K562 (cell line): ENCODE measurements around the gene UBTD1. TPM values are rescaled to one million over a fixed set of nuclear protein-coding genes. Genes with fewer than 3 reads are reported as not detected.

Experiments
- ATAC-seq: fragments of 200-7000 bp; cut with Tn5 transposase; 3 replicates; pipeline ENCODE4 v1.9.1; 2020; ENCODE audit warnings: moderate library complexity
- BruUV-seq: library from RNA; stranded (reverse); fragments of 400-500 nt; replicated peaks from 2 replicates; lab custom pipeline; 2021; lab: Mats Ljungman, UMichigan
- CTCF ChIA-PET: fragments of 300-600 bp; formaldehyde crosslinking; extraction: SDS; loops from one replicate; lab custom pipeline; 2021; ENCODE audit warnings: low intra/inter-chr PET ratio; lab: Yijun Ruan, JAX
- POLR2A ChIA-PET: fragments of 300-600, 350-650 bp; sonication (Branson Sonifier 250); formaldehyde crosslinking; extraction: SDS; loops from one replicate; lab custom pipeline; 2021; ENCODE audit warnings: antibody characterized with exemption, inconsistent platforms; lab: Yijun Ruan, JAX
- DNase-seq, 4 experiments: peaks; one replicate each; pipeline versions ENCODE4 v3.0.0 to v3.0.0-alpha.2; 2011 to 2018; ENCODE audit warnings: low spot score in 3 of 4, mixed read lengths in 3 of 4; ENCODE audit errors: extremely low read depth in 1 of 4
- FAIRE-seq: peaks from 2 replicates; lab custom pipeline; 2011; peaks lifted over from hg19 to GRCh38; lab: Jason Lieb, UNC
- H2AFZ ChIP-seq: 2 replicates; pipeline ENCODE4 v1.6.0; 2011; ENCODE audit warnings: low read depth, low read length, control low read depth, inconsistent platforms
- H3K27ac ChIP-seq: fragments of 200-600 bp; 3 replicates; pipeline ENCODE4 v1.8.0; 2011; ENCODE audit warnings: low read depth, mild to moderate bottlenecking, control low read depth, inconsistent platforms, low read length, moderate library complexity, mixed read lengths; ENCODE audit errors: extremely low read depth
- H3K27me3 ChIP-seq, 2 experiments: fragments of 300-600 bp in 1 of 2; 2 replicates in 1 of 2; 3 replicates in 1 of 2; pipeline versions ENCODE4 v1.6.0 to v1.8.0; 2011; ENCODE audit warnings: inconsistent platforms in 2 of 2, low read length in 2 of 2, mild to moderate bottlenecking in 1 of 2, mixed read lengths in 1 of 2, moderate library complexity in 1 of 2; ENCODE audit not compliant: control insufficient read depth in 2 of 2, insufficient read depth in 2 of 2
- H3K36me3 ChIP-seq: fragments of 300-600 bp; 3 replicates; pipeline ENCODE4 v1.8.0; 2011; ENCODE audit warnings: mild to moderate bottlenecking, low read length, inconsistent platforms; ENCODE audit not compliant: control insufficient read depth, insufficient read depth
- H3K4me1 ChIP-seq, 2 experiments: fragments of 200-600 bp in 1 of 2; replicated peaks in 1 of 2; 2 replicates in 1 of 2; 3 replicates in 1 of 2; pipeline versions ENCODE4 v1.5.1 to v1.8.0; 2011; ENCODE audit warnings: inconsistent platforms in 2 of 2, low read length in 2 of 2, mild to moderate bottlenecking in 1 of 2, mixed read lengths in 1 of 2, moderate library complexity in 1 of 2; ENCODE audit not compliant: control insufficient read depth in 2 of 2, insufficient read depth in 2 of 2
- H3K4me2 ChIP-seq: 2 replicates; pipeline ENCODE4 v1.6.1; 2011; ENCODE audit warnings: low read length, control low read depth, inconsistent platforms, mixed read lengths; ENCODE audit not compliant: insufficient read depth
- H3K4me3 ChIP-seq: fragments of 200-600 bp; sonication (generic), shearing (Covaris generic); 2 replicates; pipeline ENCODE4 v1.5.1; 2016; ENCODE audit warnings: control low read depth, inconsistent platforms
- H3K79me2 ChIP-seq: fragments of 200-600 bp; 3 replicates; pipeline ENCODE4 v1.8.0; 2011; ENCODE audit warnings: low read length, inconsistent platforms; ENCODE audit not compliant: control insufficient read depth, insufficient read depth
- H3K9ac ChIP-seq, 2 experiments: 2 replicates each; pipeline versions ENCODE4 v1.6.0 to v1.6.1; 2011; ENCODE audit warnings: low read depth in 2 of 2, low read length in 2 of 2, control low read depth in 1 of 2, inconsistent platforms in 1 of 2, mild to moderate bottlenecking in 1 of 2, mixed read lengths in 1 of 2; ENCODE audit not compliant: insufficient read depth in 1 of 2
- H3K9me1 ChIP-seq: one replicate; pipeline ENCODE4 v1.6.0; 2011; ENCODE audit warnings: inconsistent platforms, mild to moderate bottlenecking, low read length, moderate library complexity; ENCODE audit not compliant: control insufficient read depth, insufficient read depth
- H3K9me3 ChIP-seq: replicated peaks from 2 replicates; pipeline ENCODE4 v1.5.1; 2011; ENCODE audit warnings: low read depth, low read length, inconsistent platforms; ENCODE audit not compliant: control insufficient read depth, insufficient read depth
- H4K20me1 ChIP-seq: replicated peaks from 2 replicates; pipeline ENCODE4 v1.6.1; 2011; ENCODE audit warnings: low read length, inconsistent platforms, mixed read lengths; ENCODE audit not compliant: control insufficient read depth, insufficient read depth
- ARNT ChIP-seq, 2 experiments: fragments of 450-650 bp; IDR thresholded peaks; 2 replicates each; pipeline ENCODE4 v1.6.1; 2016; ENCODE audit warnings: mild to moderate bottlenecking in 1 of 2
- ATF7 ChIP-seq: fragments of 450-650 bp; IDR thresholded peaks from 2 replicates; pipeline ENCODE4 v1.7.1; 2014; ENCODE audit warnings: mild to moderate bottlenecking, moderate library complexity
- BDP1 ChIP-seq: IDR thresholded peaks from 3 replicates; pipeline ENCODE4 v1.6.1; 2011; ENCODE audit not compliant: insufficient read length, insufficient read depth
- CBFB ChIP-seq: sonication (generic); formaldehyde crosslinking; IDR thresholded peaks from 2 replicates; pipeline ENCODE4 v1.4.0; 2020; ENCODE audit warnings: mild to moderate bottlenecking, missing genetic modification reagents
- CBX3 ChIP-seq, 2 experiments: IDR thresholded peaks; 1 replicate in 1 of 2; 2 replicates in 1 of 2; pipeline ENCODE4 v1.6.1; 2012; ENCODE audit warnings: inconsistent platforms in 2 of 2, low read length in 2 of 2, borderline replicate concordance in 1 of 2, control low read depth in 1 of 2
- CXXC5 ChIP-seq: fragments of 250-450 bp; sonication (Bioruptor Pico); IDR thresholded peaks from 2 replicates; pipeline ENCODE4 v1.8.0; 2022; ENCODE audit warnings: inconsistent platforms, mild to moderate bottlenecking, moderate library complexity
- FOXO4 ChIP-seq: fragments of 450-650 bp; formaldehyde crosslinking; IDR thresholded peaks from 2 replicates; pipeline ENCODE4 v1.4.0; 2020; ENCODE audit warnings: mild to moderate bottlenecking, moderate library complexity
- HMG20B ChIP-seq: fragments of 250-450 bp; sonication (Bioruptor Pico); IDR thresholded peaks from 2 replicates; pipeline ENCODE4 v1.5.0; 2021; ENCODE audit warnings: mild to moderate bottlenecking
- HNRNPUL1 ChIP-seq: fragments of 200-400 bp; formaldehyde crosslinking; IDR thresholded peaks from 2 replicates; pipeline ENCODE4 v1.6.1; 2017; ENCODE audit warnings: low read length
- HSF4 ChIP-seq: fragments of 250-450 bp; sonication (Bioruptor Pico); IDR thresholded peaks from 2 replicates; pipeline ENCODE4 v2.1.2; 2022; ENCODE audit warnings: mild to moderate bottlenecking, moderate library complexity, borderline replicate concordance
- MTA3 ChIP-seq: fragments of 450-650 bp; formaldehyde crosslinking; IDR thresholded peaks from 2 replicates; pipeline ENCODE4 v1.6.1; 2017; ENCODE audit warnings: mild to moderate bottlenecking, borderline replicate concordance
- MYNN ChIP-seq, 2 experiments: sonication (generic); formaldehyde crosslinking in 1 of 2; IDR thresholded peaks; 2 replicates each; pipeline versions ENCODE4 v1.5.0 to v1.6.1; 2016 to 2020; ENCODE audit warnings: antibody characterized with exemption in 1 of 2, missing genetic modification reagents in 1 of 2
- ZNF23 ChIP-seq: fragments of 250-450 bp; sonication (Bioruptor Pico); IDR thresholded peaks from 2 replicates; pipeline ENCODE4 v1.4.0; 2020; ENCODE audit warnings: mild to moderate bottlenecking
- ZNF384 ChIP-seq: IDR thresholded peaks from 2 replicates; pipeline ENCODE4 v1.6.1; 2012; ENCODE audit warnings: low read depth, low read length, improper control_type of control experiment
- WGBS: fragments of 100-300 bp; shearing (Covaris generic); methylation state at CpG from one replicate; pipeline ENCODE4 v1.1.6; 2016; ENCODE audit warnings: low coverage, mixed read lengths; ENCODE audit not compliant: insufficient coverage; ENCODE audit errors: missing lambda C conversion rate; 5-methylcytosine and 5-hydroxymethylcytosine counted together
- in situ Hi-C: fragments of 300-500 bp; cut with MboI; formaldehyde crosslinking; loops from 4 replicates; pipeline ENCODE4 v1.15.0; 2018; ENCODE audit warnings: inconsistent platforms, mixed read lengths
- intact Hi-C: fragments of 100-400 bp; cut with micrococcal nuclease; formaldehyde crosslinking; loops from 2 replicates; pipeline ENCODE4 v1.14.2; 2022
- polyA plus RNA-seq, 8 experiments: library from polyadenylated mRNA; depleted of rRNA in 4 of 8; stranded (reverse) in 5 of 8; unstranded in 3 of 8; fragments of >200 nt; fragmentation: Nextera tagmentation in 2 of 8; fragmentation: Illumina TruSeq in 1 of 8; extraction: Ambion mirVana in 2 of 8; extraction: Trizol in 1 of 8; gene quantifications; 2 replicates each; pipeline versions ENCODE4 v1.2.1 to v1.2.3, GENCODE V29; 2011 to 2014; ENCODE audit warnings: inconsistent platforms in 1 of 8, missing spikeins in 1 of 8
- total RNA-seq, 7 experiments: library from RNA; depleted of rRNA in 6 of 7; stranded (reverse); fragments of >200 nt in 6 of 7; fragmentation: Illumina TruSeq in 2 of 7; extraction: Trizol in 2 of 7; gene quantifications; 2 replicates each; pipeline versions ENCODE4 v1.2.1 to v1.2.3, GENCODE V29; 2011 to 2021; ENCODE audit warnings: low replicate concordance in 1 of 7
- TF ChIP-seq, protein P1 (sequence below): fragments of 450-650 bp; IDR thresholded peaks from 2 replicates; pipeline ENCODE4 v1.7.1; 2018; ENCODE audit warnings: mild to moderate bottlenecking, low read depth; ENCODE audit not compliant: partially characterized antibody

UBTD1 gene
- total and polyA plus RNA-seq, 9 of the 15 experiments (the other 6 are each of a cell fraction or from before 2014, with no cell fraction given) = 0.08 to 1.6 (median 0.81) TPM; not detected in 1

- TF ChIP-seq, protein P1, sequence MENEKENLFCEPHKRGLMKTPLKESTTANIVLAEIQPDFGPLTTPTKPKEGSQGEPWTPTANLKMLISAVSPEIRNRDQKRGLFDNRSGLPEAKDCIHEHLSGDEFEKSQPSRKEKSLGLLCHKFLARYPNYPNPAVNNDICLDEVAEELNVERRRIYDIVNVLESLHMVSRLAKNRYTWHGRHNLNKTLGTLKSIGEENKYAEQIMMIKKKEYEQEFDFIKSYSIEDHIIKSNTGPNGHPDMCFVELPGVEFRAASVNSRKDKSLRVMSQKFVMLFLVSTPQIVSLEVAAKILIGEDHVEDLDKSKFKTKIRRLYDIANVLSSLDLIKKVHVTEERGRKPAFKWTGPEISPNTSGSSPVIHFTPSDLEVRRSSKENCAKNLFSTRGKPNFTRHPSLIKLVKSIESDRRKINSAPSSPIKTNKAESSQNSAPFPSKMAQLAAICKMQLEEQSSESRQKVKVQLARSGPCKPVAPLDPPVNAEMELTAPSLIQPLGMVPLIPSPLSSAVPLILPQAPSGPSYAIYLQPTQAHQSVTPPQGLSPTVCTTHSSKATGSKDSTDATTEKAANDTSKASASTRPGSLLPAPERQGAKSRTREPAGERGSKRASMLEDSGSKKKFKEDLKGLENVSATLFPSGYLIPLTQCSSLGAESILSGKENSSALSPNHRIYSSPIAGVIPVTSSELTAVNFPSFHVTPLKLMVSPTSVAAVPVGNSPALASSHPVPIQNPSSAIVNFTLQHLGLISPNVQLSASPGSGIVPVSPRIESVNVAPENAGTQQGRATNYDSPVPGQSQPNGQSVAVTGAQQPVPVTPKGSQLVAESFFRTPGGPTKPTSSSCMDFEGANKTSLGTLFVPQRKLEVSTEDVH = no peak
- TF ChIP-seq MTA3 (no peak), HNRNPUL1 (no peak), ZNF384 (no peak), CXXC5 (CRISPR knock-in tag) (no peak), ARNT (IDR thresholded peaks at IDR 0.05) (no peak)
These were observed 67.7 kb downstream of the UBTD1 start (continued) for GRCh38 chr10:97566336-97566996.

- CTCF ChIA-PET = no interaction called here
- H3K4me3 ChIP-seq = no peak overlapping the region
- no peak overlapping the region for H3K9ac ChIP-seq
- H3K79me2 ChIP-seq = no peaks in the 10 kb centered on the region
- no peak for FAIRE-seq
- H3K36me3 ChIP-seq = no peaks in the 10 kb centered on the region
- intact Hi-C loops (no loop called here), in situ Hi-C loops (no loop called here)
- H2AFZ ChIP-seq = no peak overlapping the region
- H3K4me2 ChIP-seq = no peak overlapping the region
- H3K27ac ChIP-seq = no peak overlapping the region
- BruUV-seq = no TSS peak
- H4K20me1 ChIP-seq = no peaks in the 10 kb centered on the region
- POLR2A ChIA-PET = no interaction called here
- no peaks in the 10 kb centered on the region for H3K9me3 ChIP-seq
- no peaks in the 10 kb centered on the region for H3K27me3 ChIP-seq
- H3K9me1 ChIP-seq = no peaks in the 10 kb centered on the region
- WGBS = 31% methylated on average over 9 of the region's 15 CpGs
- DNase-seq = no peak
- ATAC-seq = no peak
- H3K4me1 ChIP-seq = peaks cover 0 to 13% of the 10 kb centered on the region in 2 experiments; a peak in 2 of 5 replicates
- TF ChIP-seq CBFB (no peak), FOXO4 (no peak), ATF7 (no peak), BDP1 (no peak), HSF4 (no peak), HMG20B (CRISPR knock-in tag) (no peak), ZNF23 (CRISPR knock-in tag) (no peak), MYNN (IDR thresholded peaks at IDR 0.05) (no peak), MYNN (CRISPR knock-in tag; IDR thresholded peaks at IDR 0.05) (no peak), CBX3 (IDR thresholded peaks at IDR 0.05; ENCODE audit: borderline replicate concordance in 1 of 2, low read length in 2 of 2) (no peak)
These were observed 69.2 kb downstream of the UBTD1 start for GRCh38 chr10:97567891-97568290.
